Peyer's patch (tissue), 4 donors: ENCODE measurements around the gene ACBD6. TPM values are rescaled to one million over a fixed set of nuclear protein-coding genes. Genes with fewer than 3 reads are reported as not detected.

Experiments used
- DNase-seq, 3 donors: peaks; one replicate each; pipeline ENCODE4 v3.0.0-alpha.2; 2017 to 2019
- H3K27ac ChIP-seq, 4 donors: fragments of 200-600 bp; sonication (generic); one replicate each; pipeline ENCODE4 v1.5.1; 2016 to 2019
- H3K27me3 ChIP-seq, 2 donors: fragments of 200-600 bp; sonication (generic); one replicate each; pipeline ENCODE4 v1.5.1; 2019
- H3K36me3 ChIP-seq, 3 donors: fragments of 200-600 bp; sonication (generic); one replicate each; pipeline ENCODE4 v1.5.1; 2016 to 2019
- H3K4me1 ChIP-seq, 4 donors: fragments of 200-600 bp; sonication (generic); one replicate each; pipeline ENCODE4 v1.5.1; 2016 to 2019
- H3K4me3 ChIP-seq, 4 donors: fragments of 200-600 bp; sonication (generic); 1 replicate in 3 of 4; 2 replicates in 1 of 4; pipeline ENCODE4 v1.5.1; 2016 to 2019; ENCODE audit warnings: mild to moderate bottlenecking in 1 of 4
- H3K9me3 ChIP-seq, 4 donors: fragments of 200-600 bp; sonication (generic); one replicate each; pipeline ENCODE4 v1.5.1; 2016 to 2019; ENCODE audit warnings: mild to moderate bottlenecking in 1 of 4
- POLR2A ChIP-seq, 2 donors: fragments of 450-650 bp; IDR thresholded peaks; one replicate each; pipeline ENCODE4 v1.5.1; 2017; ENCODE audit warnings: antibody characterized with exemption in 2 of 2, mild to moderate bottlenecking in 2 of 2, moderate library complexity in 2 of 2
- total RNA-seq, 4 donors: library from RNA; depleted of rRNA; stranded (reverse); fragments of >200 nt; gene quantifications; one replicate each; pipeline ENCODE4 v1.1.0, GENCODE V29; 2016
- TF ChIP-seq, protein P1 (sequence below), 6 experiments: fragments of 450-650 bp in 4 of 6; fragments of 200-600 bp in 2 of 6; sonication (generic) in 1 of 6; IDR thresholded peaks; one replicate each; pipeline ENCODE4 v1.5.1; 2017 to 2019; ENCODE audit warnings: antibody characterized with exemption in 6 of 6, mild to moderate bottlenecking in 3 of 6, moderate library complexity in 1 of 6

ACBD6 gene
- total RNA-seq, 4 donors from 2014 or later = 32.2 to 56.1 (median 32.7) TPM

DNA sequence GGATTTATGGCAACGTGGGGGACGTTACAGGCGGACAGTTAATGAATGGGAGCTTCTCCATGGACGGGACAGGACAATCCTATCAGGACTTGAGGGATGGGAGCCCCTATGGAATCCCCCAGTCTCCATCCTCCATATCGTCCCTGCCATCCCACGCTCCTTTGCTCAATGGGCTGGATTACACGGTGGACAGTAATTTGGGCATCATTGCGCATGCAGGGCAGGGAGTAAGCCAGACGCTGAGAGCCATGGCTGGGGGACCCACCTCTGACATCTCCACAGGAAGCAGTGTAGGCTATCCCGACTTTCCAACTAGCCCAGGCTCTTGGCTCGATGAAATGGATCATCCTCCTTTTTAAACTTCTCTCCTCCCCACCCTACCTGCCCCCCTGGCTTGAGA lies 228.2 kb downstream of the ACBD6 start:
- Histone ChIP-seq H3K27me3 (no peaks in the 10 kb centered on the region), H3K4me1 (peaks cover 0 to 19% (median 0%) of the 10 kb centered on the region in 4 donors), H3K27ac (no peak overlapping the region), H3K4me3 (no peak overlapping the region), H3K9me3 (no peaks in the 10 kb centered on the region), H3K36me3 (peaks cover 0 to 14% (median 0%) of the 10 kb centered on the region in 3 donors)
- peak in 1 of 3 donors; percentile 34 for DNase-seq
- TF ChIP-seq, protein P1, sequence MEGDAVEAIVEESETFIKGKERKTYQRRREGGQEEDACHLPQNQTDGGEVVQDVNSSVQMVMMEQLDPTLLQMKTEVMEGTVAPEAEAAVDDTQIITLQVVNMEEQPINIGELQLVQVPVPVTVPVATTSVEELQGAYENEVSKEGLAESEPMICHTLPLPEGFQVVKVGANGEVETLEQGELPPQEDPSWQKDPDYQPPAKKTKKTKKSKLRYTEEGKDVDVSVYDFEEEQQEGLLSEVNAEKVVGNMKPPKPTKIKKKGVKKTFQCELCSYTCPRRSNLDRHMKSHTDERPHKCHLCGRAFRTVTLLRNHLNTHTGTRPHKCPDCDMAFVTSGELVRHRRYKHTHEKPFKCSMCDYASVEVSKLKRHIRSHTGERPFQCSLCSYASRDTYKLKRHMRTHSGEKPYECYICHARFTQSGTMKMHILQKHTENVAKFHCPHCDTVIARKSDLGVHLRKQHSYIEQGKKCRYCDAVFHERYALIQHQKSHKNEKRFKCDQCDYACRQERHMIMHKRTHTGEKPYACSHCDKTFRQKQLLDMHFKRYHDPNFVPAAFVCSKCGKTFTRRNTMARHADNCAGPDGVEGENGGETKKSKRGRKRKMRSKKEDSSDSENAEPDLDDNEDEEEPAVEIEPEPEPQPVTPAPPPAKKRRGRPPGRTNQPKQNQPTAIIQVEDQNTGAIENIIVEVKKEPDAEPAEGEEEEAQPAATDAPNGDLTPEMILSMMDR (IDR thresholded peaks at IDR 0.05) = no peak
- TF ChIP-seq POLR2A (IDR thresholded peaks at IDR 0.05) = no peak

DNA sequence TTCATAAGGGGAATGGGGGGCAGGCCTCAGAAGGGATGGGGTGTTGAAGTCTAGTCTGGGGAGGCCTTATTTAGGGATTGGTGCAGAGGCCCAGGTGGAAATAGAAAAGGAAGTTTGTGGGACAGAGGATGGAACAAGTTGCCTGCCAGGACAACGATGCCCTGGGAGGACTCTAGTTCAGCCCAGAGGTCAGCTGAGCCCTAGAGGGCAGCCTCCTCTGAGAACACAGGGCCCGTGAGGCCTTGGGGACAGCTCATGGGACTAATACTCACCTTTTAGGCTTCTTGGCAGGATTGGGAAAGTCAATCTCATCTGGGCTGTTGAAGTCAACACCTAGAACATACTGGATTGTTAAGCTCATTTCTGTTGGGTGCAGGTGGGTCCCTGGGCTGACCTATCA lies 229.3 kb downstream of the ACBD6 start:
- TF ChIP-seq, protein P1 (IDR thresholded peaks at IDR 0.05) = no peak
- TF ChIP-seq POLR2A (IDR thresholded peaks at IDR 0.05) = no peak
- DNase-seq = no peak
- no peak overlapping the region for H3K27ac ChIP-seq
- H3K36me3 ChIP-seq = peaks cover 0 to 14% (median 0%) of the 10 kb centered on the region in 3 donors
- H3K4me1 ChIP-seq = peaks cover 0 to 22% (median 0%) of the 10 kb centered on the region in 4 donors
- no peak overlapping the region for H3K4me3 ChIP-seq
- H3K9me3 ChIP-seq = no peaks in the 10 kb centered on the region
- no peaks in the 10 kb centered on the region for H3K27me3 ChIP-seq

DNA sequence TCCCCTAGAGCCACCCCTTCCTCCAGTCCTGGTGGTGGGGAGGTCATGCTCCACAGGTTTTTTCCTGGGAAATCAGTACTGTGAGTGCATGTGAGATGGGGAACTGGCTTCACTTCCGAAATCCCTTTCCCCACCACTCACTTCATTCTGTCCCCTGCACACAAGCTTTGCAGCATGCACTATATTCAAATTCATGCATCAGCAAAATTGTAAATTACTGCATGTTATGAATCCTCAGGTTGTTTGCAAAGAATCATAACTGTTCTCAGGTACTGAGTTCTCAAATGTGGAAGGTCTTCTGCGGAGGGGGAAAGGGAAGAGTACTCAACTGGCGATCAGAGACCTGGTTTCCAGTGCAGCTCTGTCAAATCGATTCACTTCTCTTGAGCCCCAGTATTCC lies 230.0 kb downstream of the ACBD6 start:
- peak overlapping the region in 1 of 4 donors; percentile 8 for H3K27ac ChIP-seq
- peaks cover 0 to 14% (median 0%) of the 10 kb centered on the region in 3 donors for H3K36me3 ChIP-seq

DNA sequence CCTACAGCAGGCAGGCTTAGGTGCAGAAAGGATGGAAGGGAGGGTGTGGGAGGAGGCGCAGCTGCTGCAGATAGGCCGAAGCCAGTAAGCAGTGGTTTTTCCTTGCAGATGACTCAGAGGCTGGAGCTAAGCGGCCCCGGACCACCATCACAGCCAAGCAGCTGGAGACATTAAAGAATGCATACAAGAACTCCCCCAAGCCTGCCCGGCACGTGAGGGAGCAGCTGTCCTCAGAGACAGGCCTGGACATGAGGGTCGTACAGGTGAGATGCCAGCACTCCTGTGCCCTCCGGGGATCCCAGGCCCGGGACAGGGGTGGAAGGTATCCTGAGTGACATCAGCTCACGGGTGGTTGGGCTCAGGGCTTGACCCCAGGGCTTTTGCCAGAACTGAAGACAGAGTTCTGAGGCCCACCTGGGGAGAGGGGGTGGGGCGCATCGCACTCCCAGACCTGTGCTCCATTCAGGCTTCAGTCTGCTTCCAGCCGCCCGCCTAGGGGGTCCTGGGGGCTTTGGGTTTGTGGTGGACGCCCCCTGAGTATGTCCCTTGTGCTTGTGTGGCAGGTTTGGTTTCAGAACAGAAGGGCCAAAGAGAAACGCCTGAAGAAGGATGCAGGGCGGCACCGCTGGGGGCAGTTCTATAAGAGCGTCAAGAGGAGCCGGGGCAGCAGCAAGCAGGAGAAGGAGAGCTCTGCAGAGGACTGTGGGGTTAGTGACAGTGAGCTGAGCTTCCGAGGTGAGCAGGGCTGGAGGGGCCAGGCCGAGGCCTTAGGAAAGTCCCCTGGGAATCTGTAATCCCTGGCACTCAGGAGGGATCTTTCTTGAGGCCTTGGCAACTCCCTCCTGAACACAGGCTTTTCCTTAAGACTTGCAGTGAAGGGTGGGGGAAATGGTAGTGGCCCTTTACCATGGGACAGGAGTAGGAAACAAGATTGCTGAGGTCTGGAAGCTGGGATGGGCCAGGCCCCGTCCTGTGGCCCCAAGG lies 230.8 kb downstream of the ACBD6 start:
- DNase-seq = peak in 1 of 3 donors; percentile 40

More for the DNA sequence above, 230.0 kb downstream of the ACBD6 start:
- H3K9me3 ChIP-seq = no peaks in the 10 kb centered on the region
- no peak overlapping the region for H3K4me3 ChIP-seq
- no peaks in the 10 kb centered on the region for H3K27me3 ChIP-seq
- no peak for DNase-seq
- TF ChIP-seq POLR2A (IDR thresholded peaks at IDR 0.05) = no peak
- TF ChIP-seq, protein P1 (IDR thresholded peaks at IDR 0.05) = no peak
- H3K4me1 ChIP-seq = peaks cover 0 to 22% (median 0%) of the 10 kb centered on the region in 4 donors

DNA sequence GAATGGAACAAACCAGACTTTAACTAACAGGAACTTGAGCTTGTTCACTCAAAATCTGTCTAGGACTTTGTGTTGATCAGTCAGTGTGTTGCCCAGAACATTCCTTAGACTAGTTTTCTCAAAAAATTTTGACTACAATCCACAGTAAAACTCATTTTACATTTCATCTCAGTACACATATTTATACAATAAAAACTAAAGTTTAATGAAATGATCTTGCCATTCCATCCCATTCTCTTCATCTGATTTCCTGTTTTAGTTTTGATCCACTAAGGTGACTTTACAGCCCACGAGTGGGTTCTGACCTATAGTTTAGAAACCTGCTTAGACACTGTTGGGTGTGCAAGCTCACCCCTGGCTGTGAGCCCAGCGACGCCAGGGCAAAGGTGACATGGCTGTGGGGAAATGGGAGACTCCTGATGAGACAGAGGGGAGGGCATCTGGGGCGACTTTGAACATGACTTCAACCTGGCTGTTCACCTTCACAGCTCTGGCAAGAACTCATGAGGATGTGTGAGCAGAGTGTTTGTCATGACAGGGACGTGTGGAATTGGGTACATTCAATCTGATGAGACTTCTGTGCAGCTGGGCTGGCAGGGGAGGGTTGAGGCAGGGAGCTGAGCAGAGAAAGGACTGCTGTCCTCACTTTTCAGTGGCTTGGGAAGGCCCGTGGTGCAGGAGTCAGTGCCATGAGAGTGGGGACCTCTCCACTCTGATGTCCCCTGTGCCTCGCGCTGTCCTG lies 231.7 kb downstream of the ACBD6 start:
- Histone ChIP-seq H3K4me3 (no peak overlapping the region), H3K36me3 (peaks cover 0 to 13% (median 0%) of the 10 kb centered on the region in 3 donors), H3K9me3 (no peaks in the 10 kb centered on the region), H3K27me3 (no peaks in the 10 kb centered on the region), H3K4me1 (peaks cover 0 to 22% (median 0%) of the 10 kb centered on the region in 4 donors), H3K27ac (peak overlapping the region in 3 of 4 donors; percentile 52 to 74 (median 70))
- TF ChIP-seq, protein P1 (IDR thresholded peaks at IDR 0.05) = no peak
- TF ChIP-seq POLR2A (IDR thresholded peaks at IDR 0.05) = no peak
- peak in 2 of 3 donors; percentile 78 to 82 for DNase-seq

More for the DNA sequence above, 230.8 kb downstream of the ACBD6 start:
- Histone ChIP-seq H3K4me3 (no peak overlapping the region), H3K4me1 (peaks cover 0 to 22% (median 0%) of the 10 kb centered on the region in 4 donors), H3K9me3 (no peaks in the 10 kb centered on the region), H3K27ac (peak overlapping the region in 2 of 4 donors; percentile 70 to 74), H3K27me3 (no peaks in the 10 kb centered on the region), H3K36me3 (peaks cover 0 to 14% (median 0%) of the 10 kb centered on the region in 3 donors)
- TF ChIP-seq POLR2A (IDR thresholded peaks at IDR 0.05) = no peak
